NAMALWA (cell line): ENCODE results near the gene NISCH.

Source experiments
- DNase-seq: peaks from one replicate; pipeline ENCODE4 v3.0.0-alpha.2; 2015; ENCODE audit warnings: low spot score

NISCH gene

DNA sequence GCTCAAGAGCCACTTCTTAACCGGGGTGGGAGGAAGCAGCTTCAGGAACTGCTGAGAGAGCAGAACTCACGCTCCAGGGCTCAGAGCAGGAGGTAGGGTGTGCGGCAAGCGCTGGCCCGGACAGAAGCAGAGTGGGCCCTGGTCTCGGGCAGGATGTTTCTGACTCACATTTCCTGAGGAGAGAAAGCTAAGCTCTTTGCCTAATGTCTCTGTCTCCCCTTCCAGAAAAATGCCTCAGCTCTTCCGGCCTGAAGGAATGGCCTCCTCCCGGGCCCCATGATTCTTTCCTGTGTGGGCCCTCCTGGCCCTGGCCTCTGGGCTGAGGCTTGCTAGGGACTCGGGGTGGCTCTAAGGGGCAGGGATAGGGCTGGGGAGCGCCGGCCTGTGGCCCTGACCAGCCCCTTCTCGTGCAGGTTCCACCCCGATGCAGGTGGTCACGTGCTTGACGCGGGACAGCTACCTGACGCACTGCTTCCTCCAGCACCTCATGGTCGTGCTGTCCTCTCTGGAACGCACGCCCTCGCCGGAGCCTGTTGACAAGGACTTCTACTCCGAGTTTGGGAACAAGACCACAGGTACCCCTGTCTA is 35.6 kb downstream of the NISCH start:
- no peak for DNase-seq

DNA sequence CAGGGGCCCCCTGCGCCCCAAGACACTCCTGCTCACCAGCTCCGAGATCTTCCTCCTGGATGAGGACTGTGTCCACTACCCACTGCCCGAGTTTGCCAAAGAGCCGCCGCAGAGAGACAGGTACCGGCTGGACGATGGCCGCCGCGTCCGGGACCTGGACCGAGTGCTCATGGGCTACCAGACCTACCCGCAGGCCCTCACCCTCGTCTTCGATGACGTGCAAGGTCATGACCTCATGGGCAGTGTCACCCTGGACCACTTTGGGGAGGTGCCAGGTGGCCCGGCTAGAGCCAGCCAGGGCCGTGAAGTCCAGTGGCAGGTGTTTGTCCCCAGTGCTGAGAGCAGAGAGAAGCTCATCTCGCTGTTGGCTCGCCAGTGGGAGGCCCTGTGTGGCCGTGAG is 36.7 kb downstream of the NISCH start:
- no peak for DNase-seq

DNA sequence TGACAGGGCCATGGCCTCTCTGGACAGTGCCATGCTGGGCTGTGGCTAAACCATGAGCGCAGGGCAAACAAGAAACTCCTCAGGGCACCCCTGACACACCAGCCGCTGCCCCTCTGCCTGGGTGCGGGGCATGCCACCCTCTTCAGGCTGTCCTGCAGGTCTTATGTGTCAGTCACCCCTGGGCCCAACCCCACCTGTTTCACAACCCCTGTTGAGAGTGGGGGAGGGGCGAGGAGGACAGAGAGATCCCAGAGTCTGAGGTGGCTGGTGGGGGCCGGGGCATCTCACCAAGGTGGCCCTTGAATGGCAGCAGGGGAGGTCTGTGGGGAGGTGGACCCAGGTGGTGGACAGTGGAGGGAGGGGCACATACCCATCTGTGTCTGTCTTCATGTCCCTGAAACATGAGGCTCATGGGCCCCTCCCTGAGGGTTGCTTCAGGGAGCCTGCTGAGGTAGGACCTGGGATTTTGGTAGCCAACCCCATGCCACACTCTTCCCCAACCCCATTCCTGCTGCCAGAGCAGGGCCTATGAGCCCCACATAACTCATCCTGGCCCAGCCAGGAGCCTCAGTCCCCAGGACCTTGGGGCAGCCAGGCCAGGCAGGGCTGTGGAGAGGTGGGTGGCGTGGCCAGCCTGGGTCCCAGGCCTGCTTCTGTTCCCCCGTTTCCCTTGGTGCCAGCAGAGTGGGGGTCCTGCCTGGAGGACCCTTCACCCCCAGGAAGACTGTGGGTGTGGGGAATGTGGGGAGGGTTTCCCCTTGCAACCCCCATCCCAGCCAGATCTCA is 38.0 kb downstream of the NISCH start:
- no peak for DNase-seq

DNA sequence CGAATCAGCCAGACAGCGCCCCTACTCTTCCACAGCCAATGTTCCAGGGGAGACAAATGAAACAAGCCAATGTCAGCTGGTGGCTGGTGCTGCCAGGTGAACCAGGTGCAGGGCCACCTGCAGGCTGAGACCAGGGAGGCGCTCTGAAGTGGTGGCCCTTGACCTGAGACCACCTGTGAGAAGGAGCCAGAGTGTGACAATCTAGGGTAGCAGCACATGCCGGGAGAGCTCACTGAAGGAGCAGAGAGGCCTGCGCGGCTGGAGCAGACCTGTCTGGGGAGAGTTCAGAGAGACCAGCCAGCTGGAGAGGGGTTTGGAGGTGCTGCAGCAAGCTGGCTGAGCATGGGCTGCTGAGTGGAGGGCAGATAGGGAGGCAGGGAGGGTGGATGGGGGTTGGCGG is 39.0 kb downstream of the NISCH start:
- DNase-seq = no peak

DNA sequence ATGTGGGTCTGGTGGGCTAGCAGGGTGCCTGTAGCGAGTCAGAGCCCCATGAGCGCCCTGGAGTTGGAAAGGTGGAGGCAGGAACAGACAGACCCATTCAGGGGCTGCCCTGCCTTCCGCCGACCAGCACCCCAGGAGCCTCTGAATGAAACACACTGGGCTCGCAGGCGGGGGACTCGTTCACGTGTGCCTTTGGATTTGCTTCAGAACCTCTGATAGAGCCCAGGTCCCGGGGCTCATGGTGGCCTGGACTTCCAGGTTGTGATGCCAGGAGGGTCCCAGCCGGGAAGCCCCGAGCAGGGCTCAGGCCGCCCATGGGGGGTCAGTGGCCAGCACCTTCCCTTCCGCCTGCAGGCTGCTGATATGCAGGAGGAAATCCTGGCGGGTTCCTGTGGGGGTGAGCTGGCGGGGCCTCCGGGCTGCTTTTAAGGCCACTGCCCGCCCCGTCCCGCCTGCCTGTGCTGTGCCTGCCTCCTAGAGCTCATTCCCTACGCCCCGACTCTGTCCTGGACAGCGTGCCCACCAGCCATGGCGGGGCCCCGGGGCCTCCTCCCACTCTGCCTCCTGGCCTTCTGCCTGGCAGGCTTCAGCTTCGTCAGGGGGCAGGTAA is 39.6 kb downstream of the NISCH start, which contains the start of gene STAB1:
Gene STAB1 (plus strand): TSS at position 453 of the 610 bp plus-strand sequence. CDS start 76 bp downstream, at position 529.
- no peak for DNase-seq

DNA sequence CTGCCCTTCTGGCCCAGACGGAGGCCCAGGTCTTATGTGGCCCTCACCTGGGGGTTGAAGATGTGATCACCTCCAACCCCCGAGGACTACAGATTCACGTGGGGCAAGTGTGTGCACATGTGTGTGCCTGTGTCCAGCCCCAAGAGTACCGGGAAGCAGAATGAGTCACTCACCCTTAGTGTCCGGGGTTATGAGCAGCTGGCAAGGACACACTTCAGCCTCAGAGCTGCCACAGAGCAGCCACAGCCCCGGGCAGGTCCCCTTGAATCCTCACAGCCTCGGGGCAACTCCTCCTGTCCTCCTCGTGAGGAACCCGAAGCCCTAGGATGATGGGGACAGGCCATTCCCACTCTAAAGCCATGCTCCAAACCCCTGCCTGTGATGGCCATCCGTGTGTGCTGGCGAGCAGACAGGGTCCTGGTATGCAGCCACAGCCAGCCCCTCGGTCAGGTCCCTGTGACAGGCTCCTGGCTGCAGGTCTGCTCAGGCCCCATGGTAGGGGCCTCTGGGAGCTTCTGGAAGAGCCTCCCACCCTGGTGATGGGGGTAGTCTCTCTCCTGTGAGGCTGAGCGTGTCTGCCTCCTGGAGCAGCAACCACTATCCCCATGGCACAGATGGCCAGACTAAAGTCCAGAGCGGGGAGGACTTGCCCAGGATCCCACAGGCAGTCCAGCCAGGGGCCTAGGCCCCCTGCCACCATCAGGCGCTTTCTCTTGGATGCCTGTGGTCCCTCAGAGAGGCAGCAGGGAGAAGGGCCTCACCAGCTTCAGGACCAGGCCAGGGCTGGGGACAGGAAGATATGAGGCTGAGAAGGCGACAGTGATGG is 40.6 kb downstream of the NISCH start:
- no peak for DNase-seq

DNA sequence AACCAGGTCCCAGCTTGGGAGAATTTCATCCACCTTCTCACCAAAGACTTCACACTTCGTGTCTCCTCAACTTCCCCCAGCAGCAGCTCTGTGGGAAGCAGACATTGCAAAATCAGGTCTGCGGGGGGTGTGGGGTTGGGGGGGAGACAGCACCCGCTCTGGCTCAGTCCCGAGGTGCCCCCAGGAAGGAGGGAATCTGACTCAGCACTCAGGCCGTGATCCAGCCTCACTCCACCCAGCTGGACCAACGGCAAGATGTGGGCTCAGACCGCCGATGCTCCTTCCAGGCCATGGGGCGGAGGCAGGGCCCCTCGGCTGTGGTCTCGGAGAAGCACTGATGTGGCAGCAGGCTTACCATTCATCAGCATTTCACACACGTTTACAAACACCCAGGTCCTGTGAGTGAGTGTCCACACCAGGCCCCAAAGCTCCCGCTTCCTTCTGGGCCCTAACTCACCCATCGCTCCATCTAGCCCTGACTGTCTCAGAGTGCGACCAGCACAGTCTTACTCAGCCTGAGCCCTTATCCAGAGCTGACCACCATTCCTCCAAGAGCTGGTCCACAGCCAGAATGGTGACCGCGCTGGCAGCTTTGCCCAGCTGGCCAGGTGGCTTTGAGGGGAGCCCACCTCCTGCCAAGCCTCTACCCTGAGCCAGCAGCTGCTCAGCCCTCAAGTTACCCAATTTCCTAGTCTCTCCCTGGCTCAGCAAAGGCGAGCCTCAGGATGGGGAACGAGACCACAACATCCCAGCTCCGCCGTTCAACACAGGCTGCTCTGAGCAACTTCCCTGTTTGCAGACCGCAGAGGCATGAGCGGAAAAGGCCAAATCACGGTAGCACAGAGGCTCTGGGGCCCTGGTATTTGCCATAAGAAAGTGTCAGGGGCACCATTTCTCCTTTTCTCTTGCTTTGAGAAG is 43.0 kb downstream of the NISCH start:
- DNase-seq = no peak

DNA sequence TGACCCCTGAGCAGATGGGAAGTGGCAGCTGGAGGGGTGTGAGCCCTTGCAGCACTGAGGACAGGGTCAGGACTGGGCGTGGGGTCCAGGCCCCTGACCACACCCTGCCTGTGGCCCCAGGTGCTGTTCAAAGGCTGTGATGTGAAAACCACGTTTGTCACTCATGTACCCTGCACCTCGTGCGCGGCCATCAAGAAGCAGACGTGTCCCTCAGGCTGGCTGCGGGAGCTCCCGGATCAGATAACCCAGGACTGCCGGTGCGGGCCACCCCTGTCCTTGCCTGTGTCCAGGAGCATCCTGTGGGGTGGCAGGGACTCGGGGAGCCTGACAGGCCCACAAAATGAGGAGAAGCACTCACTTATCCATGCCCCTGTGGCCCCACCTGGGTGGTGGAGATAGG is 45.6 kb downstream of the NISCH start:
- no peak for DNase-seq

DNA sequence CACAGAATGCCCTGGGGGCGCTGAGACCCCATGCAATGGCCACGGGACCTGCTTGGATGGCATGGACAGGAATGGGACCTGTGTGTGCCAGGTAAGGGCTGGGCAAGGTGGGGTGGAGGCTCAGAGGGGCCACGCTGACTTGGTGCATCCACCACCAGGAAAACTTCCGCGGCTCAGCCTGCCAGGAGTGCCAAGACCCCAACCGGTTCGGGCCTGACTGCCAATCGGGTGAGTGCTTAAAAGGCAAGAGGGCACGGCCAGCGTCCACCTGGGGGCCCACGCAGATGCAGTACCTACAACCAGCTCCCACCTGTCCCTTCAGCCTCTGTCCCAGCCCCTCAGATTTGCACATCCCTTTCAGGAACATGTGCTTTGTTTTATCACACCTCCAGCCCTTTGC is 46.6 kb downstream of the NISCH start:
- no peak for DNase-seq

DNA sequence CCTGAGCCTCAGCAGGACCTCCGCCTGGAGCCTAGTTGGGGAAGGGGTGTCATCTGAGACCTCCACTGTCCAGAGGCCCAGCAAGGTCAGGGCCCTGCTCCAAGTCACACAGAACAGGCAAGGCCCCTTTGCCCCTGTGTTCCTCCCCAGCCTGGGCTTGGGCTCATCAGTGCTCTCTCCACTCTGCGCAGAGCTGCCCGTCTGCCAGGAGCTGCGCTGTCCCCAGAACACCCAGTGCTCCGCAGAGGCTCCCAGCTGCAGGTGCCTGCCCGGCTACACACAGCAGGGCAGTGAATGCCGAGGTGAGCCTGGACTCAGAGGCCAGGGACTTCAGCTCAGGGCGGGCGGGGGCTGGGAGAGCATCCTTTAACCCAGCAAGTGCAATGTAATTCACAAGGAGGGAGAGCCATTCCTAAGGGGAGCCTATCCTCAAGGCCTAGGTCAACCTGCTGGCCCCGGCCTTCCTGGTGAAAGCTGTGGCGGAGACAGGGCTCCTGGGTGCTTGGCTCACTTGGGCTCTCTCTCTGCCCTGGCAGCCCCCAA is 47.5 kb downstream of the NISCH start:
- no peak for DNase-seq

DNA sequence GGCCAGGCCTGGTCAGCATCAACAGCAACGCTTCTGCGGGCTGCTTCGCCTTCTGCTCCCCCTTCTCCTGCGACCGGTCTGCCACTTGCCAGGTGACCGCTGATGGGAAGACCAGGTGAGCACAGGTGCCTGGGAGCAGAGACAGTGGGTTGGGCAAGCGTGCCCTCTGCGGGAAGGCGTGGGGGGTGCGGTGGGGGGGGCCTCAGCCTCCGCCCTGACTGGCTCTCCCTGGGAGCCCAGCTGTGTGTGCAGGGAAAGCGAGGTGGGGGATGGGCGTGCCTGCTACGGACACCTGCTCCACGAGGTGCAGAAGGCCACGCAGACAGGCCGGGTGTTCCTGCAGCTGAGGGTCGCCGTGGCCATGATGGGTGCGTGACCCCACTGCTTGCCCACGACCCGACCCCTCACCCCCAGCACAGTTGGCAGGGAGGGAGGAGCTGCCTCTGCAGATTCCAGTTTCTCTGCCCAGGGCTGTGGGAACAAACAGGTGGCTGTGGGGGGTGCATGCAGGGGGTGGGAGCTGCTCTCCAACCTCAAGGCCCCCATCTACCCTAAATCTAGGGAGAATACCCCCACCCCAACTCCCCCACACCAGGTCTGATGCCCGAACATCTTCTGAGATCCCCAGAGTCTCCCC is 48.5 kb downstream of the NISCH start:
- DNase-seq = no peak

DNA sequence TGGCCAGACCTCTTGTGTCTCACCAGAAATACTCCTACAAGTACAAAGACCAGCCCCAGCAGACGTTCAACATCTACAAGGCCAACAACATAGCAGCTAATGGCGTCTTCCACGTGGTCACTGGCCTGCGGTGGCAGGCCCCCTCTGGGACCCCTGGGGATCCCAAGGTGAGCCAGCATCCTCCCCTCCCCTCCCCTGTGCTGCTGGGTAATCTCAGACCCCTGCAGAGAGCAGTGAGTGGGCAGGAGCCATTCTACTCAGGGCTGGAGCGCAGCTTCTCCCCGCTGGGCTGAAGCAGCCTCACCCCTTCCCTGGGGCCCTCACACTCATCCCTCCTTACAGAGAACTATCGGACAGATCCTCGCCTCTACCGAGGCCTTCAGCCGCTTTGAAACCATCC is 49.6 kb downstream of the NISCH start:
- no peak for DNase-seq

DNA sequence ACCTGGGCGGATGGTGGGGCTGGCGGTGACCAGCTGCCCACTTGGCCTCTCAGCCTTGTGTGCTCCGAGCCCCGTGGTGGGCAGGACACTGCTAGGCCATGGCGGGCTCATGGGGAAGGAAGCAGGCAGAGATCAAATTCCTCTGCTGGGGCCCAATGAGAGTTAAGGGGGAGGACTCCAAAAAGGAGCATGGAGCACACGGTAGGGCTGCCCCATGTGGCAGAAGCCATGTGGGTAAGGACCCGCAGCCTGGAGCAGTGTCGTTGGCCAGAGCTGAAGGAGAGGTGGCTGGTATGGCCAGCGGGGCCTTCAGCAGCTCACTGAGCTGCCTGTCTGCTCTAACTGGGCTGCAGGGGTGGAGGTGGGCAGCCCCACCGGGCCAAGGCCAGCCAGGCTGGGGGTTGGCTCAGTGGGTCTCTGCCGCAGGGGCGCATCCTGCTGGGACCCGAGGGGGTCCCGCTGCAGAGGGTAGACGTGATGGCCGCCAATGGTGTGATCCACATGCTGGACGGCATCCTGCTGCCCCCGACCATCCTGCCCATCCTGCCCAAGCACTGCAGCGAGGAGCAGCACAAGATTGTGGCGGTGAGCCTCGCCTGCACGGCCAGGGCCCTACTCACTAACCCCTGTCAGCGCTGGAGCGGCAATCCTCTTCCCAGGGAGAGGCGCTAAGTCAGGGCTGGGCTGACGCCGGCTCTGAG is 51.0 kb downstream of the NISCH start:
- no peak for DNase-seq

DNA sequence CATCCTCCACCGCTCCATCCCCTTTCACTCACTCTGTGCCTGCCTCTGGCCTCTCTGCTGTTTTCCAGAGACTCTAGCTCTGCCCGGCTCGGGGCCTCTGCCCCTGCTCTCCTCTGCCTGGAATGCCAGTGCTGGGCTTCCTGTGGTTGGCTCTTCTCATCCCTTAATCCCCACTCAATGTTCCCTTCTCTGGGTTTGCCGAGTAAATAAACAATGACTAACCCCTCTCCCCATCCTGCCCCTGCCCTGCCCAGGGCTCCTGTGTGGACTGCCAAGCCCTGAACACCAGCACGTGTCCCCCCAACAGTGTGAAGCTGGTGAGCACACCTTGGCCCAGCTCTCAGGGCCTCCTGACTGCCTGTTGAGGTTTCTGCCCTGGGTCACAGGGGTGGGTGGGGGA is 52.0 kb downstream of the NISCH start:
- no peak for DNase-seq

DNA sequence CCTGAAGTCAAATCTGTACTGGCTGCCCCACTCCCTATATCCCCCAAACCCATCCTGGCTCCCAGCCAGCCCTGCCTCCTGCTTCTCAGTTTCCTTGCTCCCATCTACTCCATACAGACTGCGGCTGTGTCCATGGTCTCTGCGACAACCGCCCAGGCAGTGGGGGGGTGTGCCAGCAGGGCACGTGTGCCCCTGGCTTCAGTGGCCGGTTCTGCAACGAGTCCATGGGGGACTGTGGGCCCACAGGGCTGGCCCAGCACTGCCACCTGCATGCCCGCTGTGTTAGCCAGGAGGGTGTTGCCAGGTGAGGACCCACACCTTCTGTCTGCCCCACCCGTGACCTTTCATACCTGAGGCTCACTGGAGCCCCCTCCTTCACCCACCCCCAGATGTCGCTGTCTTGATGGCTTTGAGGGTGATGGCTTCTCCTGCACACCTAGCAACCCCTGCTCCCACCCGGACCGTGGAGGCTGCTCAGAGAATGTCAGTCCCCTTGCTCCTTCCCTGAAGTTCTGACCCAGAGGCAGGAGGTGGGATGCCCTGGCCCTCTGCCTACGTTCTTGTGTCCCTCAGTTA is 54.4 kb downstream of the NISCH start:
- no peak for DNase-seq

DNA sequence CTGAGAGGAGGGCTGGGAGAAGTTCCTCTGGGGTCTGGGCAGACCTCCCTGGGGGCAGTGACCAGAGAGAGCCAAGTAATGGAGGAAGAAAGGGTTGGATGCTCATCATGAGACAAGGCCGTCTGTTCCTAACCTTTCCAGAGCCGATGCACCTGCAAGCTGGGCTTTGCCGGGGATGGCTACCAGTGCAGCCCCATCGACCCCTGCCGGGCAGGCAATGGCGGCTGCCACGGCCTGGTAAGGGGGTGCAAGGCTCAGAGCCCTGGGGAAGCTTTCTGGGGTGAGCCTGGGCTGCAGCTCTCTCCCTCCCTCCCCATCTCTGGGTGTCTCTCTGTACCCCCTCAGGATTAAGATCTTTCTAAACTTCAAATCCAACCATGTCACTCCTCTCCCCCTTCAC is 56.1 kb downstream of the NISCH start:
- DNase-seq = no peak

DNA sequence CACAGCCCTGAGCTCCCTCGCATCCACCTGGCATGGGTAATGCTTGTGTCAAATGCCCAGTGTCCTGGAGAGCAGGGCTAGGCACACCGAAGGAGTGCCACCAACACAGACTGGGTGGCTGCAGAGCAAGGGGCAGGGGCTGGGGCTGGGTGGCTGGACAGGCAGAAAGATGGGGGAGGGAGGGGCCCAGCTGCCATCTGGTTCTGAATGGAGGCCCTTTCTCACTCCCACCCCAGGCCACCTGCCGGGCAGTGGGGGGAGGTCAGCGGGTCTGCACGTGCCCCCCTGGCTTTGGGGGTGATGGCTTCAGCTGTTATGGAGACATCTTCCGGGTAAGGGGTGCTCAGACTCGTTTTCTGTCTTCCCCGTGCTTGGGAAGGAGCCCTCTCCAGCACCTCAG is 56.7 kb downstream of the NISCH start:
- DNase-seq = no peak

DNA sequence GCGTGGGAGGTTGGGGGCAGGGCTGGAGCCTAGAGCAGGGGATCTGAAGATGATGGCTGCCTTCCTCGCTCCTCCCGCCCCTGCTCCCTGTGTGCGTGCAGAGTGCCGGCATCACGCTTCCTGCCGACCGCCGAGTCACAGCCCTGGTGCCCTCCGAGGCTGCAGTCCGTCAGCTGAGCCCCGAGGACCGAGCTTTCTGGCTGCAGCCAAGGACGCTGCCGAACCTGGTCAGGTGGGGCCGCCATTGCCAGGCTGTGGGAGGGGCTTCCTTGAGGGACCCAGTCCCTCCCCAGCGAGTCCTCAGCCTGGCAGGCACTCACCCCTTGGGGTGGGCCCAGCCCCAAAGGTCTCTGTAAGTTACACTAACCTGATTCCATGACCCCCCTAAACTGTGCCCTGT is 57.3 kb downstream of the NISCH start:
- no peak for DNase-seq

DNA sequence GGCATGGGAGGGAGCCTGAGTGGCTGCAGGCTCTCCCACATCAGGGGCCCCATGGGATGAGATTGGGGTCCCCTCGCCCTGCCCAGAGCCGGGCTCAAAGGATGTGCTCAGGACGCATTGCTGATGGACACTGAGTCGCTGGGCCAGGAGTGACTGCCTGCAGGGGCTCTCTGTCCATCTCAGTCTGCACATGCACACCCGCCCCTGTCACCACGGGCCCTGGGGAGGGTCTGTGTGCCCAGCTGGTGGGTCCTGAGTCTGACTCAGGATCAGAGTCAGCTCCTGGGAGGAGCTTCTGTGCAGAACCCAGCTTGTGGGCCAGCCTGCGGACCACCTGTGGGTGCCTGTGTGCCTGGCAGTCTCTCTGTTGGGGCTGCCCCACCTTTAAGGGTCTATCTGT is 57.9 kb downstream of the NISCH start:
- DNase-seq = no peak

DNA sequence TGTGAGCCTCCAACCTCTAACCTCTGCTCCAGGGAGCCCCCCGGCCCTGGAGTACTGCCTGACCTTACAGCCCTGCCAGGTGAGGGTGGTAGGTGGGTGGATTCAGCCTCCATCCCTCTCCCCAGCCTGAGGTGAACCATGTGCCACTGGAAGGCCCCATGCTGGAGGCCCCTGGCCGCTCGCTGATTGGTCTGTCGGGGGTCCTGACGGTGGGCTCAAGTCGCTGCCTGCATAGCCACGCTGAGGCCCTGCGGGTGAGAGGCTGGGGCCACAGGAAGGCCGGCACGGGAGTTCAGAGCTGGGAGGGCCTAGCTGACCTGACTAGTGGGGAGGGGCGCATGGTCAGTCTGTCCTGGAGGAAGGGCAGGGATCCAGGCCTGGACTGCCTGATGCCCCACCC is 59.2 kb downstream of the NISCH start:
- no peak for DNase-seq
